NB4 (cell line): ENCODE measurements around the gene DOLK.

ENCODE experiments used
- DNase-seq: peaks from one replicate; pipeline ENCODE4 v3.0.0; 2010; ENCODE audit warnings: low read depth
- H3K4me3 ChIP-seq: one replicate; pipeline ENCODE4 v1.5.1; 2011; ENCODE audit warnings: mild to moderate bottlenecking, low read depth, low read length, moderate library complexity
- CTCF ChIP-seq: IDR thresholded peaks from one replicate; pipeline ENCODE4 v1.5.1; 2012; ENCODE audit warnings: low read depth, low read length
- MAX ChIP-seq: IDR thresholded peaks from 2 replicates; pipeline ENCODE4 v1.6.1; 2011; ENCODE audit warnings: low read depth, low read length
- MYC ChIP-seq: IDR thresholded peaks from 2 replicates; pipeline ENCODE4 v1.6.1; 2011; ENCODE audit warnings: low read depth, low read length
- POLR2A ChIP-seq: IDR thresholded peaks from 2 replicates; pipeline ENCODE4 v1.6.1; 2011; ENCODE audit warnings: mild to moderate bottlenecking; ENCODE audit not compliant: insufficient read length; ENCODE audit errors: extremely low read depth

Gene DOLK

GRCh38 chr9:128909859-128910258 is 37.5 kb downstream of the DOLK start:
- no peak for DNase-seq
- H3K4me3 ChIP-seq = no peak overlapping the region
- TF ChIP-seq MYC (no peak), MAX (no peak), POLR2A (no peak), CTCF (no peak)

GRCh38 chr9:128908372-128908771 is 39.0 kb downstream of the DOLK start:
- no peak overlapping the region for H3K4me3 ChIP-seq
- no peak for TF ChIP-seq MYC
- no peak for TF ChIP-seq MAX
- TF ChIP-seq CTCF = no peak
- TF ChIP-seq POLR2A = no peak
- DNase-seq = no peak

GRCh38 chr9:128906741-128907140 is 40.7 kb downstream of the DOLK start:
- no peak for DNase-seq
- no peak overlapping the region for H3K4me3 ChIP-seq
- TF ChIP-seq CTCF = no peak
- TF ChIP-seq MYC = no peak
- TF ChIP-seq MAX = no peak

- TF ChIP-seq CTCF (no peak), MAX (no peak), MYC (no peak), POLR2A (no peak)
- no peak for DNase-seq
- no peak overlapping the region for H3K4me3 ChIP-seq
These were observed 41.4 kb downstream of the DOLK start for GRCh38 chr9:128905964-128906363.

GRCh38 chr9:128903871-128904620 is 43.4 kb downstream of the DOLK start:
- no peak for DNase-seq
- TF ChIP-seq POLR2A = no peak
- no peak overlapping the region for H3K4me3 ChIP-seq

GRCh38 chr9:128903079-128903461 is 44.3 kb downstream of the DOLK start:
- DNase-seq = no peak
- TF ChIP-seq MYC = no peak
- no peak for TF ChIP-seq CTCF
- TF ChIP-seq POLR2A = no peak
- TF ChIP-seq MAX = no peak

More at GRCh38 chr9:128903079-128903461, 44.3 kb downstream of the DOLK start:
- no peak overlapping the region for H3K4me3 ChIP-seq
